ENCODE measurements around the gene GREB1. TPM values are rescaled to one million over a fixed set of nuclear protein-coding genes. Genes with fewer than 3 reads are reported as not detected.

The GREB1 gene
- total and polyA plus RNA-seq, 7 experiments from 2014 or later: 0.14 to 0.82 (median 0.25) TPM; not detected in 3

DNA sequence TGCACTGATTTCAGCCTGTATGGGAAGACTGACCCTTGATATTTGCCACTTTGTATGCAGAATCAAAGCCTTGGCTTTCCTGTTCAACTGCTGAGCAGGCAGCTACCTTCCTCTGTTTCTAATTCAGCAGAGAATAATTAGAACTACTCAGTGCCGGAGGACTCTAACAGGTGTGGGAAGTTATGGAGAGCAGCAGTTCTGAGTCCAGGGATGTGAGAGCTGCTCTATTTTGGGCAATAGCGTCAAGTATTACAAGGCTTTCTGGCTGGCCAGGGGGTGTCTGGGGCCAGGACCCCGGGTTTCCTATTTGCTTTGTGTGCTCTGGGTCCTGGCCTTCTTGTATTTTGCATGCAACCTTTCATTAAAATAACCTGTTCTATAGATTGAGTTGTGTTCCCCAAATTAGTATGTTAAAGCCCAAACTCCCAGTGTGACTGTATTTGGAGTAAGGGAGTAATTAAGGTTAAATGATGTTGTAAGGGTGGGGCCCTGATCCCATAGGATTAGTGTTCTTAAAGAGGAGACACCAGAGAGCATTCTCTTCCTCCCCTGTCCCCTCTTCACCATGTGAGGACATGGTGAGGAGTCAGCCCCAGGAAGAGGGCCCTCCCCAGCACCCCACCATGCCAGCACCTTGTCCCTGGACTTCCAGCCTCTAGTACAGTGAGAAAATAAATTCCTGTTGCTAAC is 141.7 kb downstream of the GREB1 start:
- peaks cover 0 to 3% (median 0%) of the 10 kb centered on the region in 5 donors for H3K36me3 Mint-ChIP-seq
- peaks cover 43 to 64% (median 50%) of the 10 kb centered on the region in 5 donors for H3K27me3 Mint-ChIP-seq

DNA sequence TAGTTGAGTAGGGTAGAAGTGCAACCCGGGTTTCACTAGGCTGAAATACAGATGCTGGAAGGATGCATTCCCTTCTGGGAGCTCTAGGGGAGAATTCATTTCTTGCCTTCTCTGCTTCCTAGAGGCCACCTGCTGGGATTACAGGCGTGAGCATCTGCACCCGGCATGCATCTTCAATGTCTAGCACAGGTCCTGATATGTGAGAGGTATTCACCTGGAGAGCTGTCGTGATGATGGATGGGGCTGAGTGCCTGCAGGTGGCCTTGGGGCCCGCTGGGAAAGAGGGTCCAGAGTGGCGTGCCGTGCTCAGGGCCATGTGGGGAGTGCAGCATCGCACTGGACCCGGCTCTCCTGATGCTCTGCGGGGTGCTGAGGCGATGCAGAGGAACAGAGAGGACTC is 142.8 kb downstream of the GREB1 start:
- intact Hi-C loops (cut with micrococcal nuclease): no loop called here
- Histone ChIP-seq H3K4me3 (ENCODE audit: low read length) (no peak overlapping the region), H3K4me1 (ENCODE audit: control insufficient read depth in 2 of 2, insufficient read depth in 2 of 2, low read length in 2 of 2) (no peaks in the 10 kb centered on the region), H3K27me3 (ENCODE audit: control insufficient read depth in 2 of 2, insufficient read depth in 2 of 2, low read length in 2 of 2) (no peaks in the 10 kb centered on the region), H3K27ac (ENCODE audit: low read depth, low read length) (no peak overlapping the region), H3K36me3 (ENCODE audit: control insufficient read depth in 2 of 3, insufficient read depth in 3 of 3, low read length in 3 of 3) (no peaks in the 10 kb centered on the region), H3K9me3 (ENCODE audit: control insufficient read depth in 2 of 3, low read length in 3 of 3) (no peaks in the 10 kb centered on the region)
- no peak overlapping the region for H3K27ac Mint-ChIP-seq
- ATAC-seq (no peak), DNase-seq (no peak)
- CTCF ChIA-PET: no interaction called here
- POLR2A ChIA-PET: no interaction called here
- H3K9me3 Mint-ChIP-seq: peaks cover 0 to 8% (median 0%) of the 10 kb centered on the region in 11 donors
- peaks cover 0 to 3% (median 0%) of the 10 kb centered on the region in 5 donors for H3K36me3 Mint-ChIP-seq
- no peak overlapping the region for H3K4me3 Mint-ChIP-seq
- H3K27me3 Mint-ChIP-seq: peaks cover 37 to 57% (median 43%) of the 10 kb centered on the region in 5 donors
- H3K4me1 Mint-ChIP-seq: peaks cover 0 to 3% (median 0%) of the 10 kb centered on the region in 7 donors

More for the DNA sequence above, 141.7 kb downstream of the GREB1 start:
- intact Hi-C loops (cut with micrococcal nuclease): no loop called here
- Histone ChIP-seq H3K27ac (ENCODE audit: low read depth, low read length) (no peak overlapping the region), H3K4me1 (ENCODE audit: control insufficient read depth in 2 of 2, insufficient read depth in 2 of 2, low read length in 2 of 2) (no peaks in the 10 kb centered on the region), H3K4me3 (ENCODE audit: low read length) (no peak overlapping the region), H3K9me3 (ENCODE audit: control insufficient read depth in 2 of 3, low read length in 3 of 3) (no peaks in the 10 kb centered on the region), H3K27me3 (ENCODE audit: control insufficient read depth in 2 of 2, insufficient read depth in 2 of 2, low read length in 2 of 2) (no peaks in the 10 kb centered on the region), H3K36me3 (ENCODE audit: control insufficient read depth in 2 of 3, insufficient read depth in 3 of 3, low read length in 3 of 3) (no peaks in the 10 kb centered on the region)
- Mint-ChIP-seq H3K4me3 (no peak overlapping the region), H3K9me3 (peaks cover 0 to 8% (median 0%) of the 10 kb centered on the region in 11 donors), H3K27ac (no peak overlapping the region), H3K4me1 (peaks cover 0 to 3% (median under 1%) of the 10 kb centered on the region in 7 donors)
- no peak for ATAC-seq
- POLR2A ChIA-PET: no interaction called here
- CTCF ChIA-PET: no interaction called here
- DNase-seq: no peak

DNA sequence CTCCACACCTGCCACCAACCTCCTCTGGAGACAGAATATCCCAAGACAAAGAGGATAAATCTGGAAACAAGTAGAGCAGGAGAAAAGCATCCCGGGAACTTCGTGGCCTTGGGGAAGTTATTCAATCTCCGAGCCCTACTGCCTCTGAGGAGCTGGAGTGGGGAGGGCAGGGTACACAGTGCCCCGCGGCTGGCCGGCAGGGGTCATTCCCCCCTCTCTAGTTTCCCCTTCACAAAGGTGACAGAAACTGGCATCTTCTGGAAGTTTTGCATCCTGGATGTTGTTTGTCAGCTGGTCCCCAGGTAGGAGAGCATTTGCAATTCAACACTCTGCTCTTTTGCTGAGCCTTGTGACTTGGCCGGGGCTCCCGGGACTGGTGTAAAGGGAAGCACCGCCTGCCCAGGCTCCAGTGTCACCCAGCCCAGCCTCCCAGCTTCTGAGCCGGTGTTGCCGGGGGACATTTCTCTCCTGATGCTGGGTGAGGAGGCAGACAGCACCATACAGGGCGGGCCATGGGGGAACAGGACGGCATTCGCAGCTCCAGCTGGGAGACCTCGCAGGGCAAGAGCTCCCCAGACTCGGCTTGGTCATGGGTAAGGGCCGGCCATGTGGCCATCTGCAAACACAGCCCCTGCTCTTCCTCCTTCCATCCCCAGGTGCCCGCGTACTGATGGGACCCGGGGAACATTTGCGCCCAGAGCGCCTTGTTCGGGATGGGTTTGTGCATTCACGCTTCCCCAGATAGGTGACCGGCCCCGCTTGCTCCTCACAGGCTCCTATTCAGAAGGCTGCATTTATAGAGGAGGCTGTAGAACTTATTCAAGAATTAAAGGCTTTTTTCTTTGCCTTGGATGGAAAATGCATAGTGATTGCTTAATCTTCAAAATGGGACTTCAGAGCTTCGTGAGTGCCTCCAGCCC is 143.6 kb downstream of the GREB1 start:
- H3K4me3 ChIP-seq (ENCODE audit: low read length): no peak overlapping the region
- H3K27ac ChIP-seq (ENCODE audit: low read depth, low read length): no peak overlapping the region
- H3K4me1 ChIP-seq (ENCODE audit: control insufficient read depth in 2 of 2, insufficient read depth in 2 of 2, low read length in 2 of 2): no peaks in the 10 kb centered on the region
- CTCF ChIA-PET: no interaction called here
- peaks cover 32 to 59% (median 41%) of the 10 kb centered on the region in 5 donors for H3K27me3 Mint-ChIP-seq
- peaks cover 0 to 3% (median 0%) of the 10 kb centered on the region in 5 donors for H3K36me3 Mint-ChIP-seq
- intact Hi-C loops (cut with micrococcal nuclease): no loop called here
- POLR2A ChIA-PET: no interaction called here
- H3K4me3 Mint-ChIP-seq: no peak overlapping the region
- peak overlapping the region in 1 of 9 donors; percentile 25 for H3K27ac Mint-ChIP-seq
- no peak for ATAC-seq
- H3K4me1 Mint-ChIP-seq: peaks cover 0 to 8% (median 3%) of the 10 kb centered on the region in 7 donors
- no peaks in the 10 kb centered on the region for H3K27me3 ChIP-seq (ENCODE audit: control insufficient read depth in 2 of 2, insufficient read depth in 2 of 2, low read length in 2 of 2)
- H3K9me3 Mint-ChIP-seq: peaks cover 0 to 8% (median 0%) of the 10 kb centered on the region in 11 donors
- DNase-seq: no peak
- H3K9me3 ChIP-seq (ENCODE audit: control insufficient read depth in 2 of 3, low read length in 3 of 3): no peaks in the 10 kb centered on the region
- no peaks in the 10 kb centered on the region for H3K36me3 ChIP-seq (ENCODE audit: control insufficient read depth in 2 of 3, insufficient read depth in 3 of 3, low read length in 3 of 3)

DNA sequence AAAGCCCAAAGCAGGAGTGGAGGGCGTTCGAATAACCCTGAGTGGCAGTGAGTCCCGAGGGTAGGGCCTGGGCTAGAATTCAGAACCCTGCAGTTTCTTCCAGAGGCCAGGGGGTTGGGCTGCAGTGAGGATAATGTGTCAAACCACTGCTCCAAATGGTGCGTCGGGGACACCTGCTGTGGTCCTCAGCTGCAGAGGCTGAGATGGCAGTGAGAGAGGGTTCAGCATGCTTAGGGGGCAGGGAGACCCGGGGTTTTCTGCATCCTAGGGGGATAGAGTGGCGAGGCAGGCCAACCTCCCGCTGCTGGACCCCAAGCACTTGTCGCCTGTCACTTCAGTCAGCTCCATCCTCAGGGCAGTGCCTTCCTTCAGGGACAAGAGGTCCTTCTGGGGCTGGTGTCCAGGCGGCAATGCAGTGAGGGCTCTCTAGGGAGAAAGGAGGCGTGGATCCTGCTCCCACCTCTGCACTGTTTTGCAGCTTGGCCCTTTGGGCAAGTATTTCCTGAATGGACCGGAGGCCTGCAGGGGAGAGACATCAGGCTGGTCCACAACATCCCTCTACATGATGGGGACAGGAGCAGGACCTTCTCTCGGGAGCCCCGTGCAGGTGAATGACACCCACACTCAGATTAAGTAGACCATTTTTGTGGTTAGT is 144.6 kb downstream of the GREB1 start:
- Histone ChIP-seq H3K4me1 (ENCODE audit: control insufficient read depth in 2 of 2, insufficient read depth in 2 of 2, low read length in 2 of 2) (no peaks in the 10 kb centered on the region), H3K9me3 (ENCODE audit: control insufficient read depth in 2 of 3, low read length in 3 of 3) (no peaks in the 10 kb centered on the region), H3K27ac (ENCODE audit: low read depth, low read length) (no peak overlapping the region), H3K4me3 (ENCODE audit: low read length) (no peak overlapping the region), H3K36me3 (ENCODE audit: control insufficient read depth in 2 of 3, insufficient read depth in 3 of 3, low read length in 3 of 3) (no peaks in the 10 kb centered on the region), H3K27me3 (ENCODE audit: control insufficient read depth in 2 of 2, insufficient read depth in 2 of 2, low read length in 2 of 2) (no peaks in the 10 kb centered on the region)
- intact Hi-C loops (cut with micrococcal nuclease): no loop called here
- Mint-ChIP-seq H3K9me3 (peaks cover 0 to 8% (median 0%) of the 10 kb centered on the region in 11 donors), H3K27ac (no peak overlapping the region), H3K4me3 (no peak overlapping the region), H3K27me3 (peaks cover 29 to 60% (median 32%) of the 10 kb centered on the region in 5 donors), H3K36me3 (peaks cover 0 to 3% (median 0%) of the 10 kb centered on the region in 5 donors), H3K4me1 (peaks cover 0 to 8% (median 3%) of the 10 kb centered on the region in 7 donors)
- no peak for DNase-seq
- no peak for ATAC-seq
- ChIA-PET CTCF (no interaction called here), POLR2A (no interaction called here)

DNA sequence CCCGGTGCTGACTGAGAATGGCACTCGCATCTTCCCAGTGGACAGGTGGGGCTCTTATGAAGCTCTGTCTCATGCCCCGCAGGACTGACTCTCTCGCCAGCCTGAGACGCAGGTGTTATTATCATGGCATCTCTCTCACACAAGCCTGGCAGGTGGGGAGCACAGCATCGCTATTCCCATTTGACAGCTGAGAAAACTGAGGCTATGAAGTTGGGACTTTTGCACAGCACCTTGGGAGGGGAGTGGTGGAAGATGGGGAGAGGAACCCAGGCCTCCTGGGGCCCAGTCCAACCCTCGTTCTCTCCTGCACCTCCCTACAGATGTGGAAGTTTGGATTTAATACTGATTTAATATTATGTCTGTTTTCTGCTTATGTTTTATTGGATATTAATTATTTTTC is 145.2 kb downstream of the GREB1 start:
- H3K27ac ChIP-seq (ENCODE audit: low read depth, low read length): no peak overlapping the region
- CTCF ChIA-PET: no interaction called here
- Mint-ChIP-seq H3K9me3 (peaks cover 0 to 8% (median 0%) of the 10 kb centered on the region in 11 donors), H3K4me3 (no peak overlapping the region), H3K27ac (no peak overlapping the region), H3K27me3 (peaks cover 25 to 57% (median 31%) of the 10 kb centered on the region in 5 donors), H3K4me1 (peaks cover 0 to 8% (median 3%) of the 10 kb centered on the region in 7 donors), H3K36me3 (peaks cover 0 to 3% (median 0%) of the 10 kb centered on the region in 5 donors)
- POLR2A ChIA-PET: no interaction called here
- H3K4me3 ChIP-seq (ENCODE audit: low read length): no peak overlapping the region
- H3K9me3 ChIP-seq (ENCODE audit: control insufficient read depth in 2 of 3, low read length in 3 of 3): no peaks in the 10 kb centered on the region
- no peaks in the 10 kb centered on the region for H3K36me3 ChIP-seq (ENCODE audit: control insufficient read depth in 2 of 3, insufficient read depth in 3 of 3, low read length in 3 of 3)
- intact Hi-C loops (cut with micrococcal nuclease): no loop called here
- ATAC-seq: no peak
- H3K27me3 ChIP-seq (ENCODE audit: control insufficient read depth in 2 of 2, insufficient read depth in 2 of 2, low read length in 2 of 2): no peaks in the 10 kb centered on the region
- no peaks in the 10 kb centered on the region for H3K4me1 ChIP-seq (ENCODE audit: control insufficient read depth in 2 of 2, insufficient read depth in 2 of 2, low read length in 2 of 2)
- no peak for DNase-seq

DNA sequence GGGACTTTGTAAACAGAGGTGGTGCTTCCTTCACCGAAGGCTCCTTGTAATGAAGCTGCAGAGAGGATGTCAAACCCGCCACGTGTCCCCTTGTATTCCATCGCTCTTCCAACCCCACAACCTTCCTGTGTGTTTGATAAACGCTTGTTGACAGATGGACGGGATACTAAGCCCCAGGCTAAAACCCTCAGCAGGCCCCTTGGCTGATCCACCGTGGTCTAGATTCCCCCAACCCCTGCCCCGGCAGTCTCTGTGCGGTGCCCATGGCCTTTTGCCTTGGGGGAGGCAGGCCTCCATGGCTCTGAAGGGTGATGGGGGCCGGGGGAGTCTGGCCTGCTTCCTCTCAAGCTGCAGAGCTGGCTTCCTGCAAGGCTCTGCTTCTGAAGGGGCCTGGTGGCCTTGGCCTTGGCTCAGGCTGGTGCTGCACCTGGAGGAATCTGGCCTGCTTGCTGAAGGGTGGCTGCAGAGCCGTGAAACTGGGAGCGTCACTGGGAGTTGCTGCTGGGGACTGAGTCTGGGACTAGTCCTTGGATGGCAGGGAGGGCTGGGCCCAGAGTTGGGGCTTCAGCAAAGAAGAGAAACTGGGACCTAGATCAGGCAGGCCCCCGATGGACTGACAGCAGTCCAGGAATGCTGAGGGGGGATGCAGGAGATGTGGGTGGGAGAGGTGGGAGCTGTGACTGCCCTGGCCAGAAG is 145.8 kb downstream of the GREB1 start:
- intact Hi-C loops (cut with micrococcal nuclease): loop anchor here in 1 of 2 donors (10.0 kb wide), 1 partner anchor 545 kb away; a partner anchor contains a TSS
- ChIA-PET POLR2A (no interaction called here), CTCF (interaction anchor here (1.3 kb wide), 1 partner anchor 13 kb away, joined by 6 read pairs; no protein-coding TSS in a partner anchor)
- Histone ChIP-seq H3K27me3 (ENCODE audit: control insufficient read depth in 2 of 2, insufficient read depth in 2 of 2, low read length in 2 of 2) (no peaks in the 10 kb centered on the region), H3K27ac (ENCODE audit: low read depth, low read length) (no peak overlapping the region), H3K36me3 (ENCODE audit: control insufficient read depth in 2 of 3, insufficient read depth in 3 of 3, low read length in 3 of 3) (no peaks in the 10 kb centered on the region), H3K9me3 (ENCODE audit: control insufficient read depth in 2 of 3, low read length in 3 of 3) (no peaks in the 10 kb centered on the region), H3K4me1 (ENCODE audit: control insufficient read depth in 2 of 2, insufficient read depth in 2 of 2, low read length in 2 of 2) (no peaks in the 10 kb centered on the region), H3K4me3 (ENCODE audit: low read length) (no peak overlapping the region)
- DNase-seq (no peak), ATAC-seq (no peak)
- H3K4me1 Mint-ChIP-seq: peaks cover 0 to 8% (median 3%) of the 10 kb centered on the region in 7 donors
- no peak overlapping the region for H3K27ac Mint-ChIP-seq
- peaks cover 0 to 8% (median 0%) of the 10 kb centered on the region in 11 donors for H3K9me3 Mint-ChIP-seq
- peaks cover 21 to 58% (median 25%) of the 10 kb centered on the region in 5 donors for H3K27me3 Mint-ChIP-seq
- H3K4me3 Mint-ChIP-seq: no peak overlapping the region
- peaks cover 0 to 3% (median 0%) of the 10 kb centered on the region in 5 donors for H3K36me3 Mint-ChIP-seq

All from naive thymus-derived CD4-positive, alpha-beta T cell (primary cell).